GM23338 (cell line): Measurements from ENCODE around the gene CACNA2D4. TPM values are rescaled to one million over a fixed set of nuclear protein-coding genes. Genes with fewer than 3 reads are reported as not detected.

ENCODE experiments used
- ATAC-seq: fragments of 200-7000 bp; cut with Tn5 transposase; 3 replicates; pipeline ENCODE4 v1.9.1; 2020
- DNase-seq: peaks from one replicate; pipeline ENCODE4 v3.0.0-alpha.2; 2015; ENCODE audit warnings: low spot score
- H2AFZ ChIP-seq: fragments of 200-600 bp; sonication (generic); 2 replicates; pipeline ENCODE4 v1.8.0; 2016; ENCODE audit warnings: antibody characterized with exemption, mild to moderate bottlenecking, moderate library complexity
- H3F3A ChIP-seq: fragments of 200-600 bp; sonication (generic); replicated peaks from 2 replicates; pipeline ENCODE4 v1.8.0; 2017; ENCODE audit warnings: antibody characterized with exemption, mixed run types, low read depth
- H3K27ac ChIP-seq: fragments of 200-600 bp; sonication (generic); 2 replicates; pipeline ENCODE4 v1.6.1; 2016; ENCODE audit warnings: low read depth
- H3K27me3 ChIP-seq: fragments of 200-600 bp; sonication (generic); 2 replicates; pipeline ENCODE4 v1.8.0; 2016; ENCODE audit warnings: mild to moderate bottlenecking, mixed run types, moderate library complexity; ENCODE audit not compliant: insufficient read depth
- H3K36me3 ChIP-seq: fragments of 200-600 bp; sonication (generic); 2 replicates; pipeline ENCODE4 v1.8.0; 2016; ENCODE audit warnings: mild to moderate bottlenecking; ENCODE audit not compliant: insufficient read depth
- H3K4me1 ChIP-seq: fragments of 200-600 bp; sonication (generic); 2 replicates; pipeline ENCODE4 v1.8.0; 2016; ENCODE audit warnings: mild to moderate bottlenecking, moderate library complexity; ENCODE audit not compliant: insufficient read depth
- H3K4me2 ChIP-seq: fragments of 200-600 bp; sonication (generic); 2 replicates; pipeline ENCODE4 v1.7.1; 2017; ENCODE audit warnings: mixed run types
- H3K4me3 ChIP-seq: fragments of 200-600 bp; sonication (generic); 2 replicates; pipeline ENCODE4 v1.6.1; 2016; ENCODE audit warnings: mixed run types
- H3K79me2 ChIP-seq: fragments of 200-600 bp; sonication (generic); replicated peaks from 2 replicates; pipeline ENCODE4 v1.8.0; 2017; ENCODE audit warnings: mild to moderate bottlenecking; ENCODE audit not compliant: insufficient read depth
- H3K9me2 ChIP-seq: fragments of 200-600 bp; sonication (generic); 2 replicates; pipeline ENCODE4 v1.8.0; 2017; ENCODE audit not compliant: insufficient read depth
- H4K20me1 ChIP-seq: fragments of 200-600 bp; sonication (generic); replicated peaks from 2 replicates; pipeline ENCODE4 v1.8.0; 2017; ENCODE audit warnings: mild to moderate bottlenecking; ENCODE audit not compliant: insufficient read depth
- H3K27ac Mint-ChIP-seq: 2 replicates; pipeline ENCODE4 v1.8.0; 2020; ENCODE audit warnings: inconsistent platforms, mild to moderate bottlenecking, moderate library complexity, mixed read lengths
- H3K27me3 Mint-ChIP-seq: 3 replicates; pipeline ENCODE4 v1.8.0; 2022; ENCODE audit warnings: low read depth, mild to moderate bottlenecking, moderate library complexity, mixed read lengths, inconsistent platforms; ENCODE audit not compliant: insufficient read depth, poor library complexity
- H3K36me3 Mint-ChIP-seq: 3 replicates; pipeline ENCODE4 v1.8.0; 2021; ENCODE audit warnings: low read depth, mild to moderate bottlenecking, inconsistent platforms, moderate library complexity, mixed read lengths
- H3K4me1 Mint-ChIP-seq: 3 replicates; pipeline ENCODE4 v1.8.0; 2020; ENCODE audit warnings: mild to moderate bottlenecking, inconsistent platforms, mixed read lengths
- H3K4me3 Mint-ChIP-seq: 3 replicates; pipeline ENCODE4 v1.8.0; 2021; ENCODE audit warnings: moderate library complexity, mild to moderate bottlenecking, inconsistent platforms, mixed read lengths
- H3K9me3 Mint-ChIP-seq: 3 replicates; pipeline ENCODE4 v1.8.0; 2020; ENCODE audit warnings: moderate library complexity, mild to moderate bottlenecking, inconsistent platforms, mixed read lengths
- CREB1 ChIP-seq: fragments of 250-450 bp; sonication (Bioruptor Pico); IDR thresholded peaks from 2 replicates; pipeline ENCODE4 v1.5.0; 2020; ENCODE audit warnings: low read depth, mild to moderate bottlenecking, moderate library complexity
- JUNB ChIP-seq: IDR thresholded peaks from one replicate; pipeline ENCODE4 v1.6.1; 2016; ENCODE audit warnings: antibody characterized with exemption; ENCODE audit not compliant: unreplicated experiment
- NANOG ChIP-seq: IDR thresholded peaks from 2 replicates; pipeline ENCODE4 v1.6.1; 2016; ENCODE audit warnings: antibody characterized with exemption, borderline replicate concordance
- POLR2AphosphoS5 ChIP-seq: IDR thresholded peaks from 2 replicates; pipeline ENCODE4 v1.6.1; 2016; ENCODE audit warnings: antibody characterized with exemption, low read depth
- STAT1 ChIP-seq: IDR thresholded peaks from one replicate; pipeline ENCODE4 v1.6.1; 2016; ENCODE audit warnings: antibody characterized with exemption; ENCODE audit not compliant: unreplicated experiment
- ZNF114 ChIP-seq: fragments of 250-450 bp; sonication (Bioruptor Pico); IDR thresholded peaks from 2 replicates; pipeline ENCODE4 v1.5.0; 2020; ENCODE audit warnings: mild to moderate bottlenecking, moderate library complexity
- ZNF331 ChIP-seq: fragments of 250-450 bp; sonication (Bioruptor Pico); IDR thresholded peaks from 2 replicates; pipeline ENCODE4 v1.5.0; 2020; ENCODE audit warnings: low read depth, mild to moderate bottlenecking, moderate library complexity
- polyA plus RNA-seq: library from polyadenylated mRNA; unstranded; fragments of >200 nt; fragmentation: Nextera tagmentation; extraction: Ambion mirVana; gene quantifications from 2 replicates; pipeline ENCODE4 v1.2.1, GENCODE V29; 2016
- total RNA-seq: library from RNA; depleted of rRNA; stranded (reverse); fragments of >200 nt; shearing (Covaris generic); gene quantifications from 2 replicates; pipeline ENCODE4 v1.2.3, GENCODE V29; 2014
- TF ChIP-seq, protein P1 (sequence below), 2 experiments: fragments of 200-600 bp in 1 of 2; sonication (generic) in 1 of 2; conservative IDR thresholded peaks; 2 replicates each; pipeline versions ENCODE4 v1.5.1 to v1.6.1; 2016 to 2017; ENCODE audit warnings: antibody characterized with exemption in 2 of 2, low read depth in 2 of 2, mild to moderate bottlenecking in 2 of 2, moderate library complexity in 1 of 2

The CACNA2D4 gene
- total and polyA plus RNA-seq, 2 experiments from 2014 or later, result 0.07 to 0.24 TPM

DNA sequence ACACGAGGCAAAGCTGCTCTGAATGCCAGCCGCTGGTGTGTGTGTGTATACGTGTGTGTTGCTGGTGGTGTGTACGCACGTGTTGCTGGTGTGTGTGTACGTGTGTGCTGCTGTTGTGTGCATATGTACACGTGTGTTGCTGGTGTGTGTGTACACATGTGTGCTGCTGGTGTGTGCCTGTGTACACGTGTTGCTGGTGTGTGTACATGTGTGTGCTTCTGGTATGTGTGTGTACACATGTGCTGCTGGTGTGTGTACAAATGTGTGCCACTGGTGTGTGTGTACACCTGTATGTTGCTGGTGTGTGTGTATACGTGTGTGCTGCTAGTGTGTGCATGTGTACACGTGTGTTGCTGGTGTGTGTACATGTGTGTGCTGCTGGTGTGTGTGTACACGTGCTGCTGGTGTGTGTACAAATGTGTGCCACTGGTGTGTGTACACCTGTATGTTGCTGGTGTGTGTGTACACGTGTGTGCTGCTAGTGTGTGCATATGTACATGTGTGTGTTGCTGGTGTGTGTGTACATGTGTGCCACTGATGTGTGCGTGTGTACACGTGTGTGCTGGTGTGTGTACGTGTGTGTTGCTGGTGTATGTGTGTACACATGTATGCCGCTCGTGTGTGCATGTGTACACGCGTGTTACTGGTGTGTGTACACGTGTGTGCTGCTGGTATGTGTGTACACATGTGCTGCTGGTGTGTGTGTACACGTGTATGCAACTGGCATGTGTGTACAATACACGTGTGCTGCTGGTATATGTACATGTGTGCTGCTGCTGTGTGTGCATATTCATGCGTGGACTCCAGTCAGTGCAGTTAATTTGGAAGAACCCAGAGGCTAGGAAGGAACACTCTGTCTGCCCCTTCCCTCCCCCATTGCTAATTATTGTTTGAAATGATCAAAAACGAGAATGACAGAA, 47.2 kb downstream of the CACNA2D4 start:
- no peak for ATAC-seq
- H3K36me3 Mint-ChIP-seq, result no peaks in the 10 kb centered on the region
- H4K20me1 ChIP-seq, result no peaks in the 10 kb centered on the region
- no peaks in the 10 kb centered on the region for H3K79me2 ChIP-seq
- H3F3A ChIP-seq, result peaks cover 7% of the 10 kb centered on the region; the same call in 1 of the 2 replicates
- H3K27ac Mint-ChIP-seq, result no peak overlapping the region
- H2AFZ ChIP-seq, result no peak overlapping the region
- H3K4me3 ChIP-seq, result no peak overlapping the region
- no peaks in the 10 kb centered on the region for H3K9me3 Mint-ChIP-seq
- no peaks in the 10 kb centered on the region for H3K27me3 ChIP-seq
- no peaks in the 10 kb centered on the region for H3K9me2 ChIP-seq
- H3K4me1 ChIP-seq, result no peaks in the 10 kb centered on the region
- H3K4me3 Mint-ChIP-seq, result no peak overlapping the region
- DNase-seq, result no peak
- no peak overlapping the region for H3K4me2 ChIP-seq
- H3K36me3 ChIP-seq, result no peaks in the 10 kb centered on the region
- peaks cover 9% of the 10 kb centered on the region for H3K27me3 Mint-ChIP-seq
- TF ChIP-seq POLR2AphosphoS5 (no peak), ZNF114 (CRISPR knock-in tag) (no peak), CREB1 (CRISPR knock-in tag) (no peak), STAT1 (no peak), JUNB (no peak), ZNF331 (CRISPR knock-in tag) (no peak), NANOG (no peak)
- TF ChIP-seq, protein P1, sequence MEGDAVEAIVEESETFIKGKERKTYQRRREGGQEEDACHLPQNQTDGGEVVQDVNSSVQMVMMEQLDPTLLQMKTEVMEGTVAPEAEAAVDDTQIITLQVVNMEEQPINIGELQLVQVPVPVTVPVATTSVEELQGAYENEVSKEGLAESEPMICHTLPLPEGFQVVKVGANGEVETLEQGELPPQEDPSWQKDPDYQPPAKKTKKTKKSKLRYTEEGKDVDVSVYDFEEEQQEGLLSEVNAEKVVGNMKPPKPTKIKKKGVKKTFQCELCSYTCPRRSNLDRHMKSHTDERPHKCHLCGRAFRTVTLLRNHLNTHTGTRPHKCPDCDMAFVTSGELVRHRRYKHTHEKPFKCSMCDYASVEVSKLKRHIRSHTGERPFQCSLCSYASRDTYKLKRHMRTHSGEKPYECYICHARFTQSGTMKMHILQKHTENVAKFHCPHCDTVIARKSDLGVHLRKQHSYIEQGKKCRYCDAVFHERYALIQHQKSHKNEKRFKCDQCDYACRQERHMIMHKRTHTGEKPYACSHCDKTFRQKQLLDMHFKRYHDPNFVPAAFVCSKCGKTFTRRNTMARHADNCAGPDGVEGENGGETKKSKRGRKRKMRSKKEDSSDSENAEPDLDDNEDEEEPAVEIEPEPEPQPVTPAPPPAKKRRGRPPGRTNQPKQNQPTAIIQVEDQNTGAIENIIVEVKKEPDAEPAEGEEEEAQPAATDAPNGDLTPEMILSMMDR (conservative IDR thresholded peaks at IDR 0.05; ENCODE audit: low read depth in 2 of 2), result no peak
- no peak overlapping the region for H3K27ac ChIP-seq
- H3K4me1 Mint-ChIP-seq, result peaks cover 5% of the 10 kb centered on the region; the same call in 2 of the 3 replicates

DNA sequence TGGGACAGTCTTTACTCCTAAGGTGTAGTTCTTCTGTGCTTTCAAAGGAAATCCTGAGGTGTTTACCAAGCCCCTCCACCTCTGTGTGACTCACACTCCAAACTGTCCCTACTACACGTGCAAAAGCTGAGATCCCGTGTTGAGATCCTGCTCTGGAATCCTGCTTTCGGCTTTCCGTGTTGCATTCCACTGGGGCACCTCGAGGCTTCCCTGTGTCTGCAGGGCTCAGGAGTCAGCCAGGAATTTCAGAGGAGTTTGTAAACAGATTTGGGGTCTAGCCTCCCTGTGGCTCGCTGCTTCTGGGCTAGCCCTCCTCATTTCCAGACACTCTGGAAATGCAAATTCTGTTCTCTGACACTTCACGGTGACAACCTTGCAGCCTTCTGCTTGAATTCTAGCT, 48.4 kb downstream of the CACNA2D4 start:
- Mint-ChIP-seq H3K36me3 (no peaks in the 10 kb centered on the region), H3K4me1 (peaks cover 5% of the 10 kb centered on the region; the same call in 2 of the 3 replicates), H3K27ac (no peak overlapping the region), H3K27me3 (peaks cover 9% of the 10 kb centered on the region), H3K4me3 (no peak overlapping the region), H3K9me3 (no peaks in the 10 kb centered on the region)
- TF ChIP-seq NANOG, result no peak
- peaks cover 7% of the 10 kb centered on the region; the same call in 1 of the 2 replicates for H3F3A ChIP-seq
- H2AFZ ChIP-seq, result no peak overlapping the region
- H3K4me1 ChIP-seq, result no peaks in the 10 kb centered on the region
- no peak overlapping the region for H3K27ac ChIP-seq
- H3K4me3 ChIP-seq, result no peak overlapping the region
- DNase-seq (peak; percentile 8), ATAC-seq (peak; percentile 42; the same call in 2 of the 3 replicates)
- H3K9me2 ChIP-seq, result no peaks in the 10 kb centered on the region
- no peaks in the 10 kb centered on the region for H4K20me1 ChIP-seq
- H3K4me2 ChIP-seq, result no peak overlapping the region
- no peaks in the 10 kb centered on the region for H3K36me3 ChIP-seq
- H3K27me3 ChIP-seq, result no peaks in the 10 kb centered on the region
- no peaks in the 10 kb centered on the region for H3K79me2 ChIP-seq
